MM.1S (cell line): Measurements from ENCODE around the gene FNTB.

Experiments used
- DNase-seq: peaks from one replicate; pipeline ENCODE4 v3.0.0-alpha.2; 2015
- H2AFZ ChIP-seq: fragments of 300-600 bp; sonication (generic); 2 replicates; pipeline ENCODE4 v1.6.0; 2016; ENCODE audit warnings: antibody characterized with exemption, low read length
- H3F3A ChIP-seq: fragments of 300-600 bp; sonication (generic); 2 replicates; pipeline ENCODE4 v1.6.1; 2016; ENCODE audit warnings: mild to moderate bottlenecking, antibody characterized with exemption, low read length, moderate library complexity, mixed read lengths; ENCODE audit not compliant: insufficient read depth
- H3K27ac ChIP-seq: fragments of 300-600 bp; sonication (generic); 2 replicates; pipeline ENCODE4 v1.5.1; 2016; ENCODE audit warnings: mild to moderate bottlenecking, low read length
- H3K27me3 ChIP-seq: fragments of 300-600 bp; sonication (generic); replicated peaks from 2 replicates; pipeline ENCODE4 v1.6.0; 2016; ENCODE audit warnings: low read length; ENCODE audit not compliant: insufficient read depth
- H3K36me3 ChIP-seq: fragments of 300-600 bp; sonication (generic); replicated peaks from 2 replicates; pipeline ENCODE4 v1.6.1; 2016; ENCODE audit warnings: mild to moderate bottlenecking, low read length, mixed read lengths; ENCODE audit not compliant: insufficient read depth
- H3K4me1 ChIP-seq: fragments of 300-600 bp; sonication (generic); 2 replicates; pipeline ENCODE4 v1.6.1; 2016; ENCODE audit warnings: low read length, mixed read lengths
- H3K4me2 ChIP-seq: fragments of 300-600 bp; sonication (generic); 2 replicates; pipeline ENCODE4 v1.6.0; 2016; ENCODE audit warnings: low read depth, low read length
- H3K4me3 ChIP-seq: fragments of 300-600 bp; sonication (generic); 2 replicates; pipeline ENCODE4 v1.5.1; 2016; ENCODE audit warnings: low read length, mixed read lengths
- H3K79me2 ChIP-seq: fragments of 300-600 bp; sonication (generic); 2 replicates; pipeline ENCODE4 v1.6.1; 2016; ENCODE audit warnings: mixed run types, low read length, mixed read lengths
- H3K9ac ChIP-seq: fragments of 300-600 bp; sonication (generic); 2 replicates; pipeline ENCODE4 v1.6.1; 2016; ENCODE audit warnings: low read length, mixed read lengths
- H3K9me2 ChIP-seq: fragments of 300-600 bp; sonication (generic); replicated peaks from 2 replicates; pipeline ENCODE4 v1.6.1; 2016; ENCODE audit warnings: mild to moderate bottlenecking, low read length, mixed read lengths; ENCODE audit not compliant: insufficient read depth
- H3K9me3 ChIP-seq: fragments of 300-600 bp; sonication (generic); replicated peaks from 2 replicates; pipeline ENCODE4 v1.6.1; 2016; ENCODE audit warnings: mild to moderate bottlenecking, low read length, mixed read lengths; ENCODE audit not compliant: insufficient read depth
- H4K20me1 ChIP-seq: fragments of 300-600 bp; sonication (generic); 2 replicates; pipeline ENCODE4 v1.6.1; 2016; ENCODE audit warnings: mild to moderate bottlenecking, low read length, moderate library complexity, mixed read lengths; ENCODE audit not compliant: insufficient read depth
- CTCF ChIP-seq: fragments of 300-600 bp; sonication (generic); IDR thresholded peaks from 2 replicates; pipeline ENCODE4 v1.5.1; 2016; ENCODE audit warnings: antibody characterized with exemption, low read length, mixed read lengths
- EZH2 ChIP-seq: fragments of 300-600 bp; sonication (generic); optimal IDR thresholded peaks from 2 replicates; pipeline ENCODE3; 2017; ENCODE audit warnings: low read depth, mild to moderate bottlenecking, antibody characterized with exemption, low read length, mixed read lengths
- EZH2phosphoT487 ChIP-seq: fragments of 300-600 bp; sonication (generic); IDR thresholded peaks from 2 replicates; pipeline ENCODE4 v1.6.1; 2018; ENCODE audit warnings: antibody characterized with exemption, low read length

The FNTB gene

DNA sequence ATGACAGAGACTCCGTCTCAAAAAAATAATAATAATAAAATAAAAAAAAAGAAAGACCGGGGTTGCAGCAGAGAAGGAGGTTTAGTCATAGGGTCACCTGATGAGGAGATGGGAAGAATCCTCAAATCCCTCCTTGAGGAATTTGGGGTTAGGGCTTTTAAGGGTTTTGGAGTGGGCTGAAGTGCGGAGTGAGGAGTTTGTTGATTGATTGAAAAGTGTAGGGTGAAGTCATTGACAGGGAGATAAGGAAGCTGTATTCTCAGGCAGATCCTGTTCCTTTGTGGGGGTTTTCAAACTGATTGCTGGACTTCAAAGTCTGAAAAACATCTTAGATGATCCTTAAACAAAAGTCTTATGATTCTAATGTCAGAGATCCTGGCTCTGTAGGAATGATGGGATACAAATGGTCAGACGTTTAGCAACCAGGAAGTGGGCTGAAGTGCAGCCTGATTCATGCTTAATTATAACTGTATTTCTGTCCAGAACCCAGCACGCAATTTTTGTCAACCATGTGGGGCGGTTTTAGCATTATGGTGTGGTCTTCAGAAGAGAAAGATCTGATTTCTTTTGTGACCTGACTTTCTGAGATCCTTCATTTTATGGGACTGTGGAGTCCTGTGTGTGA is 16.0 kb downstream of the FNTB start:
- no peaks in the 10 kb centered on the region for H3K4me1 ChIP-seq
- H3K27me3 ChIP-seq, result no peaks in the 10 kb centered on the region
- no peak overlapping the region for H2AFZ ChIP-seq
- H3K79me2 ChIP-seq, result no peaks in the 10 kb centered on the region
- TF ChIP-seq EZH2, result no peak
- TF ChIP-seq CTCF, result no peak
- no peak for TF ChIP-seq EZH2phosphoT487
- H3K27ac ChIP-seq, result no peak overlapping the region
- H3K9me2 ChIP-seq, result no peaks in the 10 kb centered on the region
- no peaks in the 10 kb centered on the region for H3K9me3 ChIP-seq
- no peaks in the 10 kb centered on the region for H3F3A ChIP-seq
- no peak overlapping the region for H3K4me2 ChIP-seq
- H3K9ac ChIP-seq, result no peak overlapping the region
- no peak overlapping the region for H3K4me3 ChIP-seq
- DNase-seq, result no peak
- H4K20me1 ChIP-seq, result no peaks in the 10 kb centered on the region
- no peaks in the 10 kb centered on the region for H3K36me3 ChIP-seq

GRCh38 chr14:65003394-65003793 is 16.7 kb downstream of the FNTB start:
- H4K20me1 ChIP-seq, result no peaks in the 10 kb centered on the region
- H3K27me3 ChIP-seq, result no peaks in the 10 kb centered on the region
- no peak overlapping the region for H3K9ac ChIP-seq
- no peak for DNase-seq
- no peak overlapping the region for H2AFZ ChIP-seq
- no peaks in the 10 kb centered on the region for H3K79me2 ChIP-seq
- H3K36me3 ChIP-seq, result no peaks in the 10 kb centered on the region
- TF ChIP-seq EZH2phosphoT487 (no peak), EZH2 (no peak), CTCF (no peak)
- no peaks in the 10 kb centered on the region for H3K9me3 ChIP-seq
- no peaks in the 10 kb centered on the region for H3F3A ChIP-seq
- H3K4me2 ChIP-seq, result no peak overlapping the region
- no peak overlapping the region for H3K4me3 ChIP-seq
- no peak overlapping the region for H3K27ac ChIP-seq
- H3K4me1 ChIP-seq, result no peaks in the 10 kb centered on the region
- no peaks in the 10 kb centered on the region for H3K9me2 ChIP-seq

- Histone ChIP-seq H3F3A (no peaks in the 10 kb centered on the region), H3K9ac (no peak overlapping the region), H3K9me2 (no peaks in the 10 kb centered on the region), H3K4me1 (no peaks in the 10 kb centered on the region), H3K4me2 (no peak overlapping the region), H3K27me3 (no peaks in the 10 kb centered on the region), H3K9me3 (no peaks in the 10 kb centered on the region), H3K79me2 (no peaks in the 10 kb centered on the region), H4K20me1 (no peaks in the 10 kb centered on the region), H3K36me3 (no peaks in the 10 kb centered on the region), H3K27ac (no peak overlapping the region), H3K4me3 (no peak overlapping the region), H2AFZ (no peak overlapping the region)
- TF ChIP-seq EZH2phosphoT487, result no peak
- no peak for TF ChIP-seq CTCF
- no peak for TF ChIP-seq EZH2
- no peak for DNase-seq
These were observed 19.6 kb downstream of the FNTB start for GRCh38 chr14:65006261-65006721.
